Fibroblast of skin of left quadriceps (primary cell): ENCODE results near the gene DNM1.

Source experiments
- DNase-seq, 2 experiments: peaks; one replicate each; pipeline ENCODE4 v3.0.0-alpha.2; 2013; ENCODE audit warnings: low read depth in 2 of 2

The DNM1 gene

GRCh38 chr9:128203024-128203706 lies at the start of gene DNM1:
TSS of gene DNM1 (plus strand) at chr9:128203379. CDS start at chr9:128203471, 92 bp downstream.
- DNase-seq = peak in 1 of 2 experiments; percentile 29

GRCh38 chr9:128153947-128154695 lies 49.1 kb upstream of the DNM1 start:
- no peak for DNase-seq

GRCh38 chr9:128155736-128156500 lies 47.3 kb upstream of the DNM1 start:
- no peak for DNase-seq

GRCh38 chr9:128159522-128159783 lies 43.7 kb upstream of the DNM1 start:
- no peak for DNase-seq

- DNase-seq = peak; percentile 87 to 90
Observed at GRCh38 chr9:128159784-128160602, 43.2 kb upstream of the DNM1 start, which contains the start of gene BBLN. TSS of gene BBLN (plus strand) at chr9:128160265. CDS start at chr9:128160408, 143 bp downstream.

GRCh38 chr9:128160603-128160987 lies 42.6 kb upstream of the DNM1 start:
- no peak for DNase-seq

- DNase-seq = no peak
Observed at GRCh38 chr9:128161215-128161902, 41.8 kb upstream of the DNM1 start.

- DNase-seq = no peak
Observed at GRCh38 chr9:128162215-128163026, 40.8 kb upstream of the DNM1 start.

GRCh38 chr9:128163027-128163515 lies 40.1 kb upstream of the DNM1 start:
- DNase-seq = no peak

GRCh38 chr9:128163523-128164306 lies 39.5 kb upstream of the DNM1 start:
- DNase-seq = no peak

- DNase-seq = no peak
Observed at GRCh38 chr9:128164307-128164885, 38.8 kb upstream of the DNM1 start.

- no peak for DNase-seq
Observed at GRCh38 chr9:128166169-128166568, 37.0 kb upstream of the DNM1 start.

GRCh38 chr9:128167209-128167608 lies 36.0 kb upstream of the DNM1 start:
- DNase-seq = no peak

GRCh38 chr9:128168731-128169308 lies 34.4 kb upstream of the DNM1 start:
- no peak for DNase-seq

GRCh38 chr9:128169492-128169891 lies 33.7 kb upstream of the DNM1 start:
- no peak for DNase-seq

GRCh38 chr9:128169925-128170324 lies 33.3 kb upstream of the DNM1 start:
- DNase-seq = no peak

- DNase-seq = no peak
Observed at GRCh38 chr9:128174062-128174461, 29.1 kb upstream of the DNM1 start.

- no peak for DNase-seq
Observed at GRCh38 chr9:128175102-128175563, 28.0 kb upstream of the DNM1 start.

- DNase-seq = no peak
Observed at GRCh38 chr9:128175726-128176125, 27.5 kb upstream of the DNM1 start.
